HepG2 (cell line): ENCODE measurements around the gene KIF2C. TPM values are rescaled to one million over a fixed set of nuclear protein-coding genes. Genes with fewer than 3 reads are reported as not detected.
A peak's percentile ranks its signal among the peaks of the same experiment; 100 is the strongest.

ENCODE experiments used
- CC2D1A ChIP-seq: sonication (generic); formaldehyde crosslinking; IDR thresholded peaks from 2 replicates; pipeline ENCODE4 v1.8.1; 2023; ENCODE audit warnings: mild to moderate bottlenecking, missing genetic modification reagents
- DDIT3 ChIP-seq: sonication (generic); formaldehyde crosslinking; IDR thresholded peaks from 2 replicates; pipeline ENCODE4 v1.4.0; 2020; ENCODE audit warnings: mild to moderate bottlenecking, missing genetic modification reagents
- ELF1 ChIP-seq: sonication (generic); formaldehyde crosslinking; IDR thresholded peaks from 2 replicates; pipeline ENCODE4 v1.4.0; 2020; ENCODE audit warnings: missing genetic modification reagents
- FOXC1 ChIP-seq: sonication (generic); formaldehyde crosslinking; IDR thresholded peaks from 2 replicates; pipeline ENCODE4 v1.8.0; 2022; ENCODE audit warnings: mild to moderate bottlenecking, missing genetic modification reagents, borderline replicate concordance
- HDAC2 ChIP-seq: sonication (generic); formaldehyde crosslinking; IDR thresholded peaks from 2 replicates; pipeline ENCODE4 v1.4.0; 2020; ENCODE audit warnings: missing genetic modification reagents
- HNF4G ChIP-seq, 2 experiments: sonication (generic) in 1 of 2; formaldehyde crosslinking in 1 of 2; IDR thresholded peaks; 2 replicates each; pipeline versions ENCODE4 v1.4.0 to v1.6.1; 2011 to 2020; ENCODE audit warnings: borderline replicate concordance in 2 of 2, low read depth in 2 of 2, mild to moderate bottlenecking in 2 of 2, low read length in 1 of 2, missing genetic modification reagents in 1 of 2, moderate library complexity in 1 of 2
- MBNL3 ChIP-seq: fragments of 250-450 bp; sonication (Bioruptor Pico); conservative IDR thresholded peaks from 2 replicates; pipeline ENCODE4 v1.8.0; 2022; ENCODE audit warnings: mild to moderate bottlenecking, inconsistent platforms
- NCOA2 ChIP-seq: sonication (generic); formaldehyde crosslinking; IDR thresholded peaks from 2 replicates; pipeline ENCODE4 v1.8.0; 2022; ENCODE audit warnings: inconsistent platforms
- RFXANK ChIP-seq: IDR thresholded peaks from 2 replicates; pipeline ENCODE4 v1.6.1; 2016
- RNF2 ChIP-seq: fragments of 450-650 bp; conservative IDR thresholded peaks from 2 replicates; pipeline ENCODE4 v1.6.1; 2016; ENCODE audit warnings: low read depth
- SRF ChIP-seq: IDR thresholded peaks from 2 replicates; pipeline ENCODE4 v1.6.1; 2011; ENCODE audit warnings: mild to moderate bottlenecking, low read depth, low read length, moderate library complexity
- YY1 ChIP-seq: IDR thresholded peaks from 2 replicates; pipeline ENCODE4 v1.6.1; 2011; ENCODE audit warnings: low read length, low read depth, moderate library complexity, mild to moderate bottlenecking; ENCODE audit not compliant: insufficient read depth, insufficient replicate concordance
- ZFP36L2 ChIP-seq: sonication (generic); formaldehyde crosslinking; IDR thresholded peaks from 2 replicates; pipeline ENCODE4 v1.4.0; 2020; ENCODE audit warnings: missing genetic modification reagents
- ZFP90 ChIP-seq: sonication (generic); formaldehyde crosslinking; IDR thresholded peaks from 2 replicates; pipeline ENCODE4 v1.8.0; 2022; ENCODE audit warnings: missing genetic modification reagents, mild to moderate bottlenecking, inconsistent platforms, borderline replicate concordance
- ZMAT5 ChIP-seq: sonication (generic); formaldehyde crosslinking; IDR thresholded peaks from 2 replicates; pipeline ENCODE4 v1.5.0; 2020; ENCODE audit warnings: mild to moderate bottlenecking, low read depth, missing genetic modification reagents, borderline replicate concordance
- ZNF83 ChIP-seq: sonication (generic); formaldehyde crosslinking; IDR thresholded peaks from 2 replicates; pipeline ENCODE4 v1.4.0; 2020; ENCODE audit warnings: missing genetic modification reagents, mild to moderate bottlenecking, borderline replicate concordance
- polyA plus RNA-seq, 8 experiments: library from polyadenylated mRNA; depleted of rRNA in 3 of 8; stranded (reverse) in 7 of 8; unstranded in 1 of 8; fragments of >200 nt; fragmentation: Illumina TruSeq in 4 of 8; extraction: Trizol in 4 of 8; gene quantifications; 2 replicates each; pipeline versions ENCODE4 v1.2.1 to v1.2.3, GENCODE V29; 2011 to 2016; ENCODE audit warnings: low read depth in 4 of 8, missing spikeins in 1 of 8, mixed read lengths in 1 of 8; ENCODE audit not compliant: insufficient read depth in 1 of 8
- total RNA-seq, 5 experiments: library from RNA; depleted of rRNA; stranded (reverse); fragments of >200 nt; fragmentation: Illumina TruSeq; extraction: Trizol; gene quantifications; 2 replicates each; pipeline ENCODE4 v1.2.3, GENCODE V29; 2016; ENCODE audit warnings: low read depth in 1 of 5
- TF ChIP-seq, protein P1 (sequence below): sonication (generic); formaldehyde crosslinking; IDR thresholded peaks from 2 replicates; pipeline ENCODE4 v1.5.1; 2020; ENCODE audit warnings: mild to moderate bottlenecking, missing genetic modification reagents, moderate library complexity
- TF ChIP-seq, protein P2 (sequence below): sonication (generic); formaldehyde crosslinking; conservative IDR thresholded peaks from 2 replicates; pipeline ENCODE4 v1.8.1; 2023; ENCODE audit warnings: missing genetic modification reagents
- TF ChIP-seq, protein P3 (sequence below): sonication (generic); formaldehyde crosslinking; IDR thresholded peaks from 2 replicates; pipeline ENCODE4 v1.4.0; 2020; ENCODE audit warnings: missing genetic modification reagents
- TF ChIP-seq, protein P4 (sequence below): sonication (generic); formaldehyde crosslinking; IDR thresholded peaks from 2 replicates; pipeline ENCODE4 v1.9.0; 2022; ENCODE audit warnings: missing genetic modification reagents, mild to moderate bottlenecking, borderline replicate concordance

The KIF2C gene
- total and polyA plus RNA-seq, 2 of the 13 experiments (the other 11 are each of a cell fraction or from before 2014, with no cell fraction given), result 29.7 to 53.7 TPM

GRCh38 chr1:44808063-44808937, 68.7 kb downstream of the KIF2C start, which contains the start of gene BTBD19 (continued):
- TF ChIP-seq, protein P1, sequence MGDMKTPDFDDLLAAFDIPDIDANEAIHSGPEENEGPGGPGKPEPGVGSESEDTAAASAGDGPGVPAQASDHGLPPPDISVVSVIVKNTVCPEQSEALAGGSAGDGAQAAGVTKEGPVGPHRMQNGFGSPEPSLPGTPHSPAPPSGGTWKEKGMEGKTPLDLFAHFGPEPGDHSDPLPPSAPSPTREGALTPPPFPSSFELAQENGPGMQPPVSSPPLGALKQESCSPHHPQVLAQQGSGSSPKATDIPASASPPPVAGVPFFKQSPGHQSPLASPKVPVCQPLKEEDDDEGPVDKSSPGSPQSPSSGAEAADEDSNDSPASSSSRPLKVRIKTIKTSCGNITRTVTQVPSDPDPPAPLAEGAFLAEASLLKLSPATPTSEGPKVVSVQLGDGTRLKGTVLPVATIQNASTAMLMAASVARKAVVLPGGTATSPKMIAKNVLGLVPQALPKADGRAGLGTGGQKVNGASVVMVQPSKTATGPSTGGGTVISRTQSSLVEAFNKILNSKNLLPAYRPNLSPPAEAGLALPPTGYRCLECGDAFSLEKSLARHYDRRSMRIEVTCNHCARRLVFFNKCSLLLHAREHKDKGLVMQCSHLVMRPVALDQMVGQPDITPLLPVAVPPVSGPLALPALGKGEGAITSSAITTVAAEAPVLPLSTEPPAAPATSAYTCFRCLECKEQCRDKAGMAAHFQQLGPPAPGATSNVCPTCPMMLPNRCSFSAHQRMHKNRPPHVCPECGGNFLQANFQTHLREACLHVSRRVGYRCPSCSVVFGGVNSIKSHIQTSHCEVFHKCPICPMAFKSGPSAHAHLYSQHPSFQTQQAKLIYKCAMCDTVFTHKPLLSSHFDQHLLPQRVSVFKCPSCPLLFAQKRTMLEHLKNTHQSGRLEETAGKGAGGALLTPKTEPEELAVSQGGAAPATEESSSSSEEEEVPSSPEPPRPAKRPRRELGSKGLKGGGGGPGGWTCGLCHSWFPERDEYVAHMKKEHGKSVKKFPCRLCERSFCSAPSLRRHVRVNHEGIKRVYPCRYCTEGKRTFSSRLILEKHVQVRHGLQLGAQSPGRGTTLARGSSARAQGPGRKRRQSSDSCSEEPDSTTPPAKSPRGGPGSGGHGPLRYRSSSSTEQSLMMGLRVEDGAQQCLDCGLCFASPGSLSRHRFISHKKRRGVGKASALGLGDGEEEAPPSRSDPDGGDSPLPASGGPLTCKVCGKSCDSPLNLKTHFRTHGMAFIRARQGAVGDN (CRISPR knock-in tag), result no peak
- no peak for TF ChIP-seq ZFP90 (CRISPR knock-in tag)
- peak; percentile 53 for TF ChIP-seq HDAC2 (CRISPR knock-in tag)
- no peak for TF ChIP-seq MBNL3 (CRISPR knock-in tag)
- TF ChIP-seq ELF1 (CRISPR knock-in tag), result no peak; the same call in none of the 2 replicates
- TF ChIP-seq SRF, result no peak
- TF ChIP-seq, protein P2, sequence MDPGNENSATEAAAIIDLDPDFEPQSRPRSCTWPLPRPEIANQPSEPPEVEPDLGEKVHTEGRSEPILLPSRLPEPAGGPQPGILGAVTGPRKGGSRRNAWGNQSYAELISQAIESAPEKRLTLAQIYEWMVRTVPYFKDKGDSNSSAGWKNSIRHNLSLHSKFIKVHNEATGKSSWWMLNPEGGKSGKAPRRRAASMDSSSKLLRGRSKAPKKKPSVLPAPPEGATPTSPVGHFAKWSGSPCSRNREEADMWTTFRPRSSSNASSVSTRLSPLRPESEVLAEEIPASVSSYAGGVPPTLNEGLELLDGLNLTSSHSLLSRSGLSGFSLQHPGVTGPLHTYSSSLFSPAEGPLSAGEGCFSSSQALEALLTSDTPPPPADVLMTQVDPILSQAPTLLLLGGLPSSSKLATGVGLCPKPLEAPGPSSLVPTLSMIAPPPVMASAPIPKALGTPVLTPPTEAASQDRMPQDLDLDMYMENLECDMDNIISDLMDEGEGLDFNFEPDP (CRISPR knock-in tag), result no peak
- TF ChIP-seq YY1, result no peak
- TF ChIP-seq ZMAT5 (CRISPR knock-in tag), result no peak
- TF ChIP-seq FOXC1 (CRISPR knock-in tag), result no peak
- TF ChIP-seq, protein P3, sequence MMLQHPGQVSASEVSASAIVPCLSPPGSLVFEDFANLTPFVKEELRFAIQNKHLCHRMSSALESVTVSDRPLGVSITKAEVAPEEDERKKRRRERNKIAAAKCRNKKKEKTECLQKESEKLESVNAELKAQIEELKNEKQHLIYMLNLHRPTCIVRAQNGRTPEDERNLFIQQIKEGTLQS (CRISPR knock-in tag), result no peak
- TF ChIP-seq, protein P4, sequence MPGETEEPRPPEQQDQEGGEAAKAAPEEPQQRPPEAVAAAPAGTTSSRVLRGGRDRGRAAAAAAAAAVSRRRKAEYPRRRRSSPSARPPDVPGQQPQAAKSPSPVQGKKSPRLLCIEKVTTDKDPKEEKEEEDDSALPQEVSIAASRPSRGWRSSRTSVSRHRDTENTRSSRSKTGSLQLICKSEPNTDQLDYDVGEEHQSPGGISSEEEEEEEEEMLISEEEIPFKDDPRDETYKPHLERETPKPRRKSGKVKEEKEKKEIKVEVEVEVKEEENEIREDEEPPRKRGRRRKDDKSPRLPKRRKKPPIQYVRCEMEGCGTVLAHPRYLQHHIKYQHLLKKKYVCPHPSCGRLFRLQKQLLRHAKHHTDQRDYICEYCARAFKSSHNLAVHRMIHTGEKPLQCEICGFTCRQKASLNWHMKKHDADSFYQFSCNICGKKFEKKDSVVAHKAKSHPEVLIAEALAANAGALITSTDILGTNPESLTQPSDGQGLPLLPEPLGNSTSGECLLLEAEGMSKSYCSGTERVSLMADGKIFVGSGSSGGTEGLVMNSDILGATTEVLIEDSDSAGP (CRISPR knock-in tag), result peak; percentile 74; the same call in 1 of the 2 replicates
- TF ChIP-seq CC2D1A (CRISPR knock-in tag), result no peak
- 0 out of 2 replicates have a peak, but pooled peaks have one; percentile 7 for TF ChIP-seq HNF4G (IDR thresholded peaks at IDR 0.05; ENCODE audit: borderline replicate concordance, low read depth, low read length)
- TF ChIP-seq HNF4G (CRISPR knock-in tag; IDR thresholded peaks at IDR 0.05; ENCODE audit: borderline replicate concordance, low read depth), result no peak; the same call in 1 of the 2 replicates
- no peak for TF ChIP-seq DDIT3 (CRISPR knock-in tag)
- TF ChIP-seq NCOA2 (CRISPR knock-in tag), result peak; percentile 21; the same call in 1 of the 2 replicates
- TF ChIP-seq RNF2, result no peak
- TF ChIP-seq RFXANK (CRISPR knock-in tag), result no peak
- no peak for TF ChIP-seq ZFP36L2 (CRISPR knock-in tag)
- no peak for TF ChIP-seq ZNF83 (CRISPR knock-in tag)
